ENCODE results near the gene MBTPS1.

- TF ChIP-seq CTCF (IDR thresholded peaks at IDR 0.05) = no peak
- TF ChIP-seq POLR2AphosphoS5 (IDR thresholded peaks at IDR 0.05) = no peak
These were observed 47.8 kb downstream of the MBTPS1 start for GRCh38 chr16:84068783-84069462.
